K562 (cell line): ENCODE data around the gene NR1H2. TPM values are rescaled to one million over a fixed set of nuclear protein-coding genes. Genes with fewer than 3 reads are reported as not detected.

Experiments
- ATAC-seq: fragments of 200-7000 bp; cut with Tn5 transposase; 3 replicates; pipeline ENCODE4 v1.9.1; 2020; ENCODE audit warnings: moderate library complexity
- BruUV-seq: library from RNA; stranded (reverse); fragments of 400-500 nt; replicated peaks from 2 replicates; lab custom pipeline; 2021; lab: Mats Ljungman, UMichigan
- CTCF ChIA-PET: fragments of 300-600 bp; formaldehyde crosslinking; extraction: SDS; loops from one replicate; lab custom pipeline; 2021; ENCODE audit warnings: low intra/inter-chr PET ratio; lab: Yijun Ruan, JAX
- POLR2A ChIA-PET: fragments of 300-600, 350-650 bp; sonication (Branson Sonifier 250); formaldehyde crosslinking; extraction: SDS; loops from one replicate; lab custom pipeline; 2021; ENCODE audit warnings: antibody characterized with exemption, inconsistent platforms; lab: Yijun Ruan, JAX
- DNase-seq, 4 experiments: peaks; one replicate each; pipeline versions ENCODE4 v3.0.0 to v3.0.0-alpha.2; 2011 to 2018; ENCODE audit warnings: low spot score in 3 of 4, mixed read lengths in 3 of 4; ENCODE audit errors: extremely low read depth in 1 of 4
- FAIRE-seq: peaks from 2 replicates; lab custom pipeline; 2011; peaks lifted over from hg19 to GRCh38; lab: Jason Lieb, UNC
- H2AFZ ChIP-seq: 2 replicates; pipeline ENCODE4 v1.6.0; 2011; ENCODE audit warnings: low read depth, low read length, control low read depth, inconsistent platforms
- H3K27ac ChIP-seq: fragments of 200-600 bp; 3 replicates; pipeline ENCODE4 v1.8.0; 2011; ENCODE audit warnings: low read depth, mild to moderate bottlenecking, control low read depth, inconsistent platforms, low read length, moderate library complexity, mixed read lengths; ENCODE audit errors: extremely low read depth
- H3K27me3 ChIP-seq, 2 experiments: fragments of 300-600 bp in 1 of 2; 2 replicates in 1 of 2; 3 replicates in 1 of 2; pipeline versions ENCODE4 v1.6.0 to v1.8.0; 2011; ENCODE audit warnings: inconsistent platforms in 2 of 2, low read length in 2 of 2, mild to moderate bottlenecking in 1 of 2, mixed read lengths in 1 of 2, moderate library complexity in 1 of 2; ENCODE audit not compliant: control insufficient read depth in 2 of 2, insufficient read depth in 2 of 2
- H3K36me3 ChIP-seq: fragments of 300-600 bp; 3 replicates; pipeline ENCODE4 v1.8.0; 2011; ENCODE audit warnings: mild to moderate bottlenecking, low read length, inconsistent platforms; ENCODE audit not compliant: control insufficient read depth, insufficient read depth
- H3K4me1 ChIP-seq, 2 experiments: fragments of 200-600 bp in 1 of 2; replicated peaks in 1 of 2; 2 replicates in 1 of 2; 3 replicates in 1 of 2; pipeline versions ENCODE4 v1.5.1 to v1.8.0; 2011; ENCODE audit warnings: inconsistent platforms in 2 of 2, low read length in 2 of 2, mild to moderate bottlenecking in 1 of 2, mixed read lengths in 1 of 2, moderate library complexity in 1 of 2; ENCODE audit not compliant: control insufficient read depth in 2 of 2, insufficient read depth in 2 of 2
- H3K4me2 ChIP-seq: 2 replicates; pipeline ENCODE4 v1.6.1; 2011; ENCODE audit warnings: low read length, control low read depth, inconsistent platforms, mixed read lengths; ENCODE audit not compliant: insufficient read depth
- H3K4me3 ChIP-seq: fragments of 200-600 bp; sonication (generic), shearing (Covaris generic); 2 replicates; pipeline ENCODE4 v1.5.1; 2016; ENCODE audit warnings: control low read depth, inconsistent platforms
- H3K79me2 ChIP-seq: fragments of 200-600 bp; 3 replicates; pipeline ENCODE4 v1.8.0; 2011; ENCODE audit warnings: low read length, inconsistent platforms; ENCODE audit not compliant: control insufficient read depth, insufficient read depth
- H3K9ac ChIP-seq, 2 experiments: 2 replicates each; pipeline versions ENCODE4 v1.6.0 to v1.6.1; 2011; ENCODE audit warnings: low read depth in 2 of 2, low read length in 2 of 2, control low read depth in 1 of 2, inconsistent platforms in 1 of 2, mild to moderate bottlenecking in 1 of 2, mixed read lengths in 1 of 2; ENCODE audit not compliant: insufficient read depth in 1 of 2
- H3K9me1 ChIP-seq: one replicate; pipeline ENCODE4 v1.6.0; 2011; ENCODE audit warnings: inconsistent platforms, mild to moderate bottlenecking, low read length, moderate library complexity; ENCODE audit not compliant: control insufficient read depth, insufficient read depth
- H3K9me3 ChIP-seq: replicated peaks from 2 replicates; pipeline ENCODE4 v1.5.1; 2011; ENCODE audit warnings: low read depth, low read length, inconsistent platforms; ENCODE audit not compliant: control insufficient read depth, insufficient read depth
- H4K20me1 ChIP-seq: replicated peaks from 2 replicates; pipeline ENCODE4 v1.6.1; 2011; ENCODE audit warnings: low read length, inconsistent platforms, mixed read lengths; ENCODE audit not compliant: control insufficient read depth, insufficient read depth
- SOX6 ChIP-seq: fragments of 450-650 bp; IDR thresholded peaks from 2 replicates; pipeline ENCODE4 v1.6.1; 2014; ENCODE audit warnings: mild to moderate bottlenecking
- ZBTB40 ChIP-seq, 2 experiments: fragments of 450-650 bp in 1 of 2; sonication (generic) in 1 of 2; formaldehyde crosslinking in 1 of 2; IDR thresholded peaks; 2 replicates each; pipeline versions ENCODE4 v1.7.1 to v1.9.0; 2016 to 2022; ENCODE audit warnings: inconsistent platforms in 1 of 2, mild to moderate bottlenecking in 1 of 2, missing genetic modification reagents in 1 of 2
- ZNF140 ChIP-seq: fragments of 250-450 bp; sonication (Bioruptor Pico); IDR thresholded peaks from 2 replicates; pipeline ENCODE4 v1.8.0; 2021; ENCODE audit warnings: moderate library complexity, mild to moderate bottlenecking, inconsistent platforms
- WGBS: fragments of 100-300 bp; shearing (Covaris generic); methylation state at CpG from one replicate; pipeline ENCODE4 v1.1.6; 2016; ENCODE audit warnings: low coverage, mixed read lengths; ENCODE audit not compliant: insufficient coverage; ENCODE audit errors: missing lambda C conversion rate; 5-methylcytosine and 5-hydroxymethylcytosine counted together
- in situ Hi-C: fragments of 300-500 bp; cut with MboI; formaldehyde crosslinking; loops from 4 replicates; pipeline ENCODE4 v1.15.0; 2018; ENCODE audit warnings: inconsistent platforms, mixed read lengths
- intact Hi-C: fragments of 100-400 bp; cut with micrococcal nuclease; formaldehyde crosslinking; loops from 2 replicates; pipeline ENCODE4 v1.14.2; 2022
- polyA plus RNA-seq, 8 experiments: library from polyadenylated mRNA; depleted of rRNA in 4 of 8; stranded (reverse) in 5 of 8; unstranded in 3 of 8; fragments of >200 nt; fragmentation: Nextera tagmentation in 2 of 8; fragmentation: Illumina TruSeq in 1 of 8; extraction: Ambion mirVana in 2 of 8; extraction: Trizol in 1 of 8; gene quantifications; 2 replicates each; pipeline versions ENCODE4 v1.2.1 to v1.2.3, GENCODE V29; 2011 to 2014; ENCODE audit warnings: inconsistent platforms in 1 of 8, missing spikeins in 1 of 8
- total RNA-seq, 7 experiments: library from RNA; depleted of rRNA in 6 of 7; stranded (reverse); fragments of >200 nt in 6 of 7; fragmentation: Illumina TruSeq in 2 of 7; extraction: Trizol in 2 of 7; gene quantifications; 2 replicates each; pipeline versions ENCODE4 v1.2.1 to v1.2.3, GENCODE V29; 2011 to 2021; ENCODE audit warnings: low replicate concordance in 1 of 7

NR1H2 gene
- total and polyA plus RNA-seq, 9 of the 15 experiments (the other 6 are each of a cell fraction or from before 2014, with no cell fraction given) = 0.11 to 73.8 (median 24.0) TPM

GRCh38 chr19:50384685-50385535 is 8.7 kb downstream of the NR1H2 start:
- peak in 3 of 4 experiments; percentile 31 to 68 (median 34) for DNase-seq
- ChIA-PET CTCF (no interaction called here), POLR2A (interaction anchor here (0.6 to 2.2 kb wide), 14 partner anchors 9 to 832 kb away, joined by 3 to 17 read pairs (median 4); partner anchors contain the start of gene NR1H2)
- H3K9ac ChIP-seq = peak overlapping the region; percentile 81 to 95
- in situ Hi-C loops = no loop called here
- H3K27ac ChIP-seq = peak overlapping the region; percentile 93
- H3K4me2 ChIP-seq = peak overlapping the region; percentile 93
- H4K20me1 ChIP-seq = peaks cover 5% of the 10 kb centered on the region
- H2AFZ ChIP-seq = no peak overlapping the region
- peak; percentile 1; the same call in 1 of the 3 replicates for ATAC-seq
- no peaks in the 10 kb centered on the region for H3K9me1 ChIP-seq
- H3K4me1 ChIP-seq = peaks cover 11 to 64% of the 10 kb centered on the region in 2 experiments
- intact Hi-C loops = no loop called here
- H3K36me3 ChIP-seq = peaks cover 72% of the 10 kb centered on the region
- TSS peak; percentile 57 for BruUV-seq
- peak; percentile 68 for FAIRE-seq
- peaks cover 57% of the 10 kb centered on the region for H3K79me2 ChIP-seq
- peak overlapping the region; percentile 51 for H3K4me3 ChIP-seq
- no peaks in the 10 kb centered on the region for H3K9me3 ChIP-seq
- H3K27me3 ChIP-seq = no peaks in the 10 kb centered on the region
- WGBS = 1% methylated on average over 23 of the region's 26 CpGs
- TF ChIP-seq SOX6 = no peak
- TF ChIP-seq ZNF140 (CRISPR knock-in tag) = no peak
- TF ChIP-seq ZBTB40 (IDR thresholded peaks at IDR 0.05) = no peak; the same call in 1 of the 2 replicates
- no peak for TF ChIP-seq ZBTB40 (CRISPR knock-in tag; IDR thresholded peaks at IDR 0.05)
